WTC11 (cell line): ENCODE results near the gene RSU1.

ENCODE experiments used
- ATF1 ChIP-seq: sonication (generic); formaldehyde crosslinking; IDR thresholded peaks from 2 replicates; pipeline ENCODE4 v1.8.1; 2023; ENCODE audit warnings: mild to moderate bottlenecking, moderate library complexity, missing genetic modification reagents
- ATF3 ChIP-seq: sonication (generic); formaldehyde crosslinking; conservative IDR thresholded peaks from 2 replicates; pipeline ENCODE4 v1.8.1; 2022; ENCODE audit warnings: mild to moderate bottlenecking, missing genetic modification reagents
- CTCF ChIP-seq: fragments of 200-600 bp; IDR thresholded peaks from 2 replicates; pipeline ENCODE4 v1.8.0; 2022; ENCODE audit warnings: antibody characterized with exemption
- FOXP1 ChIP-seq: sonication (generic); formaldehyde crosslinking; IDR thresholded peaks from 2 replicates; pipeline ENCODE4 v1.8.0; 2022; ENCODE audit warnings: missing genetic modification reagents, mild to moderate bottlenecking, moderate library complexity, borderline replicate concordance
- NR1H2 ChIP-seq: sonication (generic); formaldehyde crosslinking; IDR thresholded peaks from 2 replicates; pipeline ENCODE4 v1.9.0; 2021; ENCODE audit warnings: mild to moderate bottlenecking, moderate library complexity, missing genetic modification reagents
- USF2 ChIP-seq: sonication (generic); formaldehyde crosslinking; IDR thresholded peaks from 2 replicates; pipeline ENCODE4 v1.8.1; 2023; ENCODE audit warnings: mild to moderate bottlenecking, missing genetic modification reagents, moderate library complexity
- ZNF121 ChIP-seq: sonication (generic); formaldehyde crosslinking; IDR thresholded peaks from 2 replicates; pipeline ENCODE4 v1.8.0; 2023; ENCODE audit warnings: missing genetic modification reagents
- ZNF263 ChIP-seq: sonication (generic); formaldehyde crosslinking; IDR thresholded peaks from 2 replicates; pipeline ENCODE4 v1.8.1; 2022; ENCODE audit warnings: low read depth, mild to moderate bottlenecking, moderate library complexity, missing genetic modification reagents

GRCh38 chr10:16675334-16675733, 141.9 kb downstream of the RSU1 start:
- TF ChIP-seq CTCF (no peak), ATF3 (CRISPR knock-in tag) (no peak), ZNF263 (no peak), NR1H2 (CRISPR knock-in tag) (no peak), ATF1 (CRISPR knock-in tag) (no peak), ZNF121 (no peak), FOXP1 (CRISPR knock-in tag) (no peak), USF2 (CRISPR knock-in tag) (no peak)
